HG02970 (cell line): ENCODE results near the gene GON4L.
"Not testable (repeated sequence)": the region's sequence is repeated elsewhere in the genome, so short reads cannot be mapped to it uniquely, and the experiment has no call there.

Experiments
- ATAC-seq: cut with Tn5 transposase; IDR thresholded peaks from one replicate; pipeline ENCODE4 v1.9.1; 2021; ENCODE audit warnings: mild to moderate bottlenecking, moderate library complexity, moderate number of reproducible peaks; ENCODE audit not compliant: unreplicated experiment, low FRiP score

GON4L gene

DNA sequence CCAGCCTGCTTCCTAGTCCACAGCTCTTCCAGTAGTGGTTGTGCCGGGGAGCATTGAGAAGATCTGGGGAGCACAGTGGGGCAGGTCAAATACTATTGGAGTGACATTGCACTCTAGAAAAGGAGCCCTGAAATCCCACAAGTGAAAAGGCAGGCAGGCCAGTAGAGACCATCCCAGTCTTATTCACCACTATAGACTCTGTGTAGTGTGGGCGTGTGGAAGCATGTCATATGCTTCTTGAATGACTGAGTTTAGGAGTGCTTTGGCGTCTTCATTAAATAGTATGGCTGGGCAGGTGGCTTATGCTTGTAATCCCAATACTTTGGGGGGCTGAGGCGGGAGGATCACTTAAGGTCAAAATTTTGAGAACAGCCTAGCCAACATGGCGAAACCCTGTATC is 152.6 kb downstream of the GON4L start:
- not testable (repeated sequence) for ATAC-seq

DNA sequence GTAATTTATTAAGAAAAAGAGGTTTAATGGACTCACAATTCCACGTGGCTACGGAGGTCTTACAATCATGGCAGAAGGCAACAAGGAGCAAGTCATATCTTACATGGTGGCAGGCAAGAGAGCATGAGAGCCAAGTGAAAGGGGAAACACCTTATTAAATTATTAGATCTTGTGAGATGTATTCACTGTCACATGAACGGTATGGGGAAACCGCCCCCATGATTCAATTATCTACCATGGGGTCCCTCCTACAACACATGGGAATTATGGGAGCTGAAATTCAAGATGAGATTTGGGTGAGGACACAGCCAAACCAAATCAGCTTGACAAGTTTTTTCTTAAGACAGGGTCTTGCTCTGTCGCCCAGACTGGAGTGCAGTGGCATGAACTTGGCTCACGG is 153.8 kb downstream of the GON4L start:
- no peak for ATAC-seq

DNA sequence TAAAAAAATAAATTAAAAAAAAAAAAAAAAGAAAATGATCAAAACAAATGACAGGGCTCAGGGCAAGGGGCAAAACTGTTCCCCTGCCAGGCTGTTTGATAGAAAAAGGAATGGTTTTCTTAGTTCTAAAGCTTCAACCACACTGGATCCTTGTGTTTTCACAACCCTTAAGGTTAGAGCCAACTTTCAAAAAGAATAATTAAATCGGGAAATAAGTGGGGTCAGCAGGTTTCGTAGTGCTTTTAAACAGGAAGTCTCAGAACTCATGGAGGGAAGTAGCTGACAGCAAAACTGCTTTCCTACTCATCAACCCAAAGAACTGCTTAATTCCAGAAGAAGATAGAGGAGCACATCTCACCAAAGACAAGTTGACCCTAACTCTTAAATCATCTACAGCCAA is 155.3 kb downstream of the GON4L start:
- ATAC-seq, result not testable (repeated sequence)
